Fibroblast of lung (primary cell): ENCODE data around the gene RNASE7. TPM values are rescaled to one million over a fixed set of nuclear protein-coding genes. Genes with fewer than 3 reads are reported as not detected.

Source experiments
- DNase-seq, 2 donors: peaks; one replicate each; pipeline versions ENCODE4 v3.0.0 to v3.0.0-alpha.2; 2010; ENCODE audit warnings: low read depth in 2 of 2
- H2AFZ ChIP-seq: 2 replicates; pipeline ENCODE4 v1.5.1; 2012; ENCODE audit warnings: low read length, control low read depth, inconsistent platforms
- H3K27ac ChIP-seq: 2 replicates; pipeline ENCODE4 v1.5.1; 2011; ENCODE audit warnings: low read length, control low read depth; ENCODE audit not compliant: insufficient read depth
- H3K27me3 ChIP-seq: 2 replicates; pipeline ENCODE4 v1.5.1; 2011; ENCODE audit warnings: mild to moderate bottlenecking, low read length; ENCODE audit not compliant: control insufficient read depth, insufficient read depth
- H3K36me3 ChIP-seq: 2 replicates; pipeline ENCODE4 v1.5.1; 2011; ENCODE audit warnings: low read length; ENCODE audit not compliant: control insufficient read depth, insufficient read depth
- H3K4me1 ChIP-seq: 2 replicates; pipeline ENCODE4 v1.5.1; 2011; ENCODE audit warnings: low read length; ENCODE audit not compliant: control insufficient read depth, insufficient read depth; ENCODE audit errors: extremely low read depth
- H3K4me2 ChIP-seq: 2 replicates; pipeline ENCODE4 v1.5.1; 2011; ENCODE audit warnings: low read length, control low read depth; ENCODE audit not compliant: insufficient read depth; ENCODE audit errors: extremely low read depth
- H3K4me3 ChIP-seq, 4 experiments: fragments of 200-600 bp in 1 of 4; sonication (generic) in 1 of 4; replicated peaks in 1 of 4; 2 replicates each; pipeline ENCODE4 v1.5.1; 2011 to 2016; ENCODE audit warnings: low read length in 4 of 4, low read depth in 3 of 4, mild to moderate bottlenecking in 3 of 4, control low read depth in 2 of 4, inconsistent platforms in 1 of 4, mixed read lengths in 1 of 4; ENCODE audit not compliant: insufficient read depth in 1 of 4; ENCODE audit errors: control extremely low read depth in 1 of 4
- H3K79me2 ChIP-seq: 2 replicates; pipeline ENCODE4 v1.5.1; 2012; ENCODE audit warnings: mild to moderate bottlenecking, low read length, inconsistent platforms; ENCODE audit not compliant: control insufficient read depth, insufficient read depth
- H3K9ac ChIP-seq: 2 replicates; pipeline ENCODE4 v1.5.1; 2011; ENCODE audit warnings: mild to moderate bottlenecking, low read length, control low read depth; ENCODE audit not compliant: insufficient read depth
- H3K9me3 ChIP-seq: 2 replicates; pipeline ENCODE4 v1.5.1; 2012; ENCODE audit warnings: low read depth, low read length; ENCODE audit not compliant: control insufficient read depth, insufficient read depth
- H4K20me1 ChIP-seq: 2 replicates; pipeline ENCODE4 v1.5.1; 2011; ENCODE audit warnings: low read length; ENCODE audit not compliant: control insufficient read depth, insufficient read depth; ENCODE audit errors: extremely low read depth
- CTCF ChIP-seq, 2 donors: IDR thresholded peaks in 1 of 2; conservative IDR thresholded peaks in 1 of 2; 1 replicate in 1 of 2; 2 replicates in 1 of 2; pipeline ENCODE4 v1.5.1; 2011 to 2012; ENCODE audit warnings: low read length in 2 of 2, control low read depth in 1 of 2, inconsistent platforms in 1 of 2, low read depth in 1 of 2, mild to moderate bottlenecking in 1 of 2
- EZH2 ChIP-seq: IDR thresholded peaks from 2 replicates; pipeline ENCODE4 v1.5.1; 2012; ENCODE audit warnings: low read length, control low read depth, mild to moderate bottlenecking; ENCODE audit errors: missing control alignments
- polyA plus RNA-seq, 2 donors: library from polyadenylated mRNA; depleted of rRNA in 1 of 2; stranded (reverse) in 1 of 2; unstranded in 1 of 2; fragments of >200 nt; gene quantifications; 2 replicates each; pipeline ENCODE4 v1.2.1, GENCODE V29; 2011 to 2012; ENCODE audit warnings: missing spikeins in 1 of 2
- total RNA-seq: library from RNA; depleted of rRNA; stranded (reverse); fragments of >200 nt; gene quantifications from 2 replicates; pipeline ENCODE4 v1.2.1, GENCODE V29; 2014

RNASE7 gene
- total and polyA plus RNA-seq, 2 donors (not counting 1 experiment from before 2014, with no cell fraction given): not detected

- TF ChIP-seq CTCF (conservative IDR thresholded peaks at IDR 0.05 in 1 of 2, IDR thresholded peaks at IDR 0.05 in 1 of 2; ENCODE audit: low read depth in 1 of 2, low read length in 2 of 2) (no peak), EZH2 (no peak)
- H3K4me2 ChIP-seq: no peak overlapping the region
Observed at GRCh38 chr14:21026274-21026987, 15.7 kb upstream of the RNASE7 start.

GRCh38 chr14:21026988-21027315 is 15.2 kb upstream of the RNASE7 start:
- Histone ChIP-seq H3K79me2 (no peaks in the 10 kb centered on the region), H3K9me3 (no peaks in the 10 kb centered on the region), H4K20me1 (no peaks in the 10 kb centered on the region), H3K27ac (no peak overlapping the region), H2AFZ (no peak overlapping the region), H3K4me2 (no peak overlapping the region), H3K4me3 (no peak overlapping the region), H3K9ac (no peak overlapping the region), H3K27me3 (peaks cover 56% of the 10 kb centered on the region), H3K4me1 (no peaks in the 10 kb centered on the region), H3K36me3 (no peaks in the 10 kb centered on the region)
- no peak for TF ChIP-seq CTCF (conservative IDR thresholded peaks at IDR 0.05 in 1 of 2, IDR thresholded peaks at IDR 0.05 in 1 of 2; ENCODE audit: low read depth in 1 of 2, low read length in 2 of 2)
- TF ChIP-seq EZH2: no peak
- no peak for DNase-seq

More at GRCh38 chr14:21026274-21026987, 15.7 kb upstream of the RNASE7 start:
- Histone ChIP-seq H2AFZ (no peak overlapping the region), H3K9me3 (no peaks in the 10 kb centered on the region), H3K4me1 (no peaks in the 10 kb centered on the region), H3K9ac (no peak overlapping the region), H3K4me3 (no peak overlapping the region), H4K20me1 (no peaks in the 10 kb centered on the region), H3K27me3 (peaks cover 59% of the 10 kb centered on the region), H3K27ac (no peak overlapping the region), H3K79me2 (no peaks in the 10 kb centered on the region), H3K36me3 (no peaks in the 10 kb centered on the region)
- DNase-seq: no peak

- H3K79me2 ChIP-seq: no peaks in the 10 kb centered on the region
- no peak within 1 kb of the TSS for H3K27ac ChIP-seq
- no peaks in the 10 kb centered on the region for H4K20me1 ChIP-seq
- H3K9me3 ChIP-seq: no peaks in the 10 kb centered on the region
- H3K4me1 ChIP-seq: no peaks in the 10 kb centered on the region
- no peak within 1 kb of the TSS for H3K4me2 ChIP-seq
- no peaks in the 10 kb centered on the region for H3K36me3 ChIP-seq
- peaks cover 34% of the 10 kb centered on the region for H3K27me3 ChIP-seq
- DNase-seq: no peak
- TF ChIP-seq EZH2 (no peak), CTCF (conservative IDR thresholded peaks at IDR 0.05 in 1 of 2, IDR thresholded peaks at IDR 0.05 in 1 of 2; ENCODE audit: low read depth in 1 of 2, low read length in 2 of 2) (no peak)
- H2AFZ ChIP-seq: no peak within 1 kb of the TSS
- H3K9ac ChIP-seq: no peak within 1 kb of the TSS
- H3K4me3 ChIP-seq: no peak within 1 kb of the TSS
Observed at GRCh38 chr14:21029917-21030316, 12.2 kb upstream of the RNASE7 start, which contains the start of gene TPPP2. TPPP2 (plus strand) TSS chr14:21030217; CDS start chr14:21030582, 365 bp downstream.
